Upper lobe of left lung (tissue), 6 donors: ENCODE data around the gene ZSCAN18. TPM values are rescaled to one million over a fixed set of nuclear protein-coding genes. Genes with fewer than 3 reads are reported as not detected.

ENCODE experiments used
- ATAC-seq, 2 donors: fragments of 200-7000 bp; cut with Tn5 transposase; one replicate each; pipeline ENCODE4 v1.9.1; 2022; ENCODE audit warnings: mild to moderate bottlenecking in 2 of 2, moderate library complexity in 2 of 2; ENCODE audit not compliant: low FRiP score in 2 of 2
- DNase-seq, 2 donors: peaks; one replicate each; pipeline ENCODE4 v3.0.0-alpha.2; 2019 to 2020
- H3K27ac ChIP-seq, 4 donors: fragments of 200-600 bp; sonication (generic); one replicate each; pipeline ENCODE4 v1.5.1; 2016 to 2019
- H3K27me3 ChIP-seq, 4 donors: fragments of 200-600 bp; sonication (generic); one replicate each; pipeline ENCODE4 v1.5.1; 2017 to 2019
- H3K36me3 ChIP-seq, 4 donors: fragments of 200-600 bp; sonication (generic); one replicate each; pipeline ENCODE4 v1.5.1; 2016 to 2019
- H3K4me1 ChIP-seq, 4 donors: fragments of 200-600 bp; sonication (generic); one replicate each; pipeline ENCODE4 v1.5.1; 2018 to 2019
- H3K4me3 ChIP-seq, 4 donors: fragments of 200-600 bp; sonication (generic); one replicate each; pipeline ENCODE4 v1.5.1; 2017 to 2019; ENCODE audit warnings: mild to moderate bottlenecking in 2 of 4, moderate library complexity in 1 of 4
- H3K9me3 ChIP-seq, 4 donors: fragments of 200-600 bp; sonication (generic); one replicate each; pipeline ENCODE4 v1.5.1; 2018 to 2019
- EP300 ChIP-seq, 4 donors: sonication (generic); formaldehyde crosslinking; IDR thresholded peaks; one replicate each; pipeline ENCODE4 v1.5.1; 2017; ENCODE audit warnings: antibody characterized with exemption in 4 of 4, control low read depth in 2 of 4
- POLR2A ChIP-seq, 4 donors: fragments of 450-650 bp; IDR thresholded peaks; one replicate each; pipeline ENCODE4 v1.5.1; 2016 to 2017; ENCODE audit warnings: antibody characterized with exemption in 4 of 4, mild to moderate bottlenecking in 2 of 4
- POLR2AphosphoS5 ChIP-seq, 2 donors: sonication (generic); formaldehyde crosslinking; IDR thresholded peaks; one replicate each; pipeline ENCODE4 v1.5.1; 2017; ENCODE audit warnings: antibody characterized with exemption in 2 of 2
- WGBS, 2 donors: methylation state at CpG; one replicate each; pipeline ENCODE4 v1.1.5; 2017 to 2018; 5-methylcytosine and 5-hydroxymethylcytosine counted together
- total RNA-seq, 6 donors: library from RNA; depleted of rRNA in 4 of 6; stranded (reverse); fragments of >200 nt in 4 of 6; gene quantifications; one replicate each; pipeline versions ENCODE4 v1.1.0 to v1.2.1, GENCODE V29; 2016 to 2021
- TF ChIP-seq, protein P1 (sequence below), 6 experiments: fragments of 450-650 bp in 4 of 6; fragments of 200-600 bp in 2 of 6; sonication (generic) in 2 of 6; IDR thresholded peaks; one replicate each; pipeline ENCODE4 v1.5.1; 2016 to 2019; ENCODE audit warnings: antibody characterized with exemption in 6 of 6
- donor health status: DM: no; HTN: no; CAD: no; lungs with moderate emphysema.
- donor health status: DM: no; HTN: yes; CAD: no; lungs with severe emphysema.

Gene ZSCAN18
- total RNA-seq, 6 donors from 2014 or later = 30.6 to 116 (median 74.1) TPM

GRCh38 chr19:58042495-58043340 lies 55.3 kb downstream of the ZSCAN18 start:
- TF ChIP-seq EP300 (IDR thresholded peaks at IDR 0.05) = no peak
- TF ChIP-seq, protein P1, sequence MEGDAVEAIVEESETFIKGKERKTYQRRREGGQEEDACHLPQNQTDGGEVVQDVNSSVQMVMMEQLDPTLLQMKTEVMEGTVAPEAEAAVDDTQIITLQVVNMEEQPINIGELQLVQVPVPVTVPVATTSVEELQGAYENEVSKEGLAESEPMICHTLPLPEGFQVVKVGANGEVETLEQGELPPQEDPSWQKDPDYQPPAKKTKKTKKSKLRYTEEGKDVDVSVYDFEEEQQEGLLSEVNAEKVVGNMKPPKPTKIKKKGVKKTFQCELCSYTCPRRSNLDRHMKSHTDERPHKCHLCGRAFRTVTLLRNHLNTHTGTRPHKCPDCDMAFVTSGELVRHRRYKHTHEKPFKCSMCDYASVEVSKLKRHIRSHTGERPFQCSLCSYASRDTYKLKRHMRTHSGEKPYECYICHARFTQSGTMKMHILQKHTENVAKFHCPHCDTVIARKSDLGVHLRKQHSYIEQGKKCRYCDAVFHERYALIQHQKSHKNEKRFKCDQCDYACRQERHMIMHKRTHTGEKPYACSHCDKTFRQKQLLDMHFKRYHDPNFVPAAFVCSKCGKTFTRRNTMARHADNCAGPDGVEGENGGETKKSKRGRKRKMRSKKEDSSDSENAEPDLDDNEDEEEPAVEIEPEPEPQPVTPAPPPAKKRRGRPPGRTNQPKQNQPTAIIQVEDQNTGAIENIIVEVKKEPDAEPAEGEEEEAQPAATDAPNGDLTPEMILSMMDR (IDR thresholded peaks at IDR 0.05) = peak in 1 of 6 experiments; percentile 29
- TF ChIP-seq POLR2AphosphoS5 (IDR thresholded peaks at IDR 0.05) = no peak
- ATAC-seq = no peak
- H3K9me3 ChIP-seq = peaks cover 14 to 94% (median 68%) of the 10 kb centered on the region in 4 donors

DNA sequence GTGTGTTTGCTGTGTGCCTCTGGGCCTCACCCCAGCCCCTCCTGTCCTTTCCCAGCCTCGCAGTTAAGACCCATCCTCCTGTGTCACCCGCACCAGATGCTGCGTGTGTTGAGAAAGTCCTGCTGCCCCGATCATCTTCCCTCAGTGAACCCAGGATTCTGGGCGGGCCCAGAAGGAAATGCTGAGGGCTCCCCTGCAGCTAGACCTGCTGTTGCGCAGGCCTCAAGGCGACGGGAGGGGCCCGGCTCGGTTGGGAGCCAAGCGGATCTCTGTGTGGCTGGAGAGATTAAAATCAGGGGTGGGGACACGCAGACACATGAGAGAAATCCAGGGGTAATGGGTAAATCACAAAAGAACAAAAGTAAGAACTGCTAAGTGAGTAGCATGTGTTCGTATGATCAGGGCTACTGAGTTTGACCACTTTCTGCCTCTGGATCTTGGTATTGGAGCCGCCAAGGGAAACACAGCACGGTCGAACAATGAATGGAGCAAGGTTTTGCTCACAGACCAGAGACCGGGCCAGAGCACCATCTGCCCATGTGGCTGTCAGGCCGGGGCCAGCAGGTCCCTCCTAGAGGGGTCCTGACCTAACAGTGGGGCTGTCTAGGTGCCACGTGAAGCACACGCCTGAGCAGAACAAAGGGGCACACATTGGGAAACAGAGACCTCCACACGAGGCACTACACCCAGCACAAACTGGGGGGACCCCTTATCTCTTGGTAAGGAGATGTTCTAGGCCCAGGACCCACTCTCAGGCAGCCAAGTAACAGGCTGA lies 57.1 kb downstream of the ZSCAN18 start:
- Histone ChIP-seq H3K4me3 (no peak overlapping the region), H3K4me1 (no peaks in the 10 kb centered on the region), H3K27ac (no peak overlapping the region), H3K9me3 (peaks cover 14 to 92% (median 57%) of the 10 kb centered on the region in 4 donors), H3K27me3 (no peaks in the 10 kb centered on the region), H3K36me3 (no peaks in the 10 kb centered on the region)
- ATAC-seq = no peak
- 84 to 88% methylated on average over 18 to 21 of the region's 21 CpGs for whole genome bisulfite sequencing, 2 donors
- TF ChIP-seq POLR2A (IDR thresholded peaks at IDR 0.05) (no peak), POLR2AphosphoS5 (IDR thresholded peaks at IDR 0.05) (no peak), EP300 (IDR thresholded peaks at IDR 0.05) (no peak)
- TF ChIP-seq, protein P1 (IDR thresholded peaks at IDR 0.05) = no peak
- peak in 1 of 2 donors; percentile 39 for DNase-seq

More at GRCh38 chr19:58042495-58043340, 55.3 kb downstream of the ZSCAN18 start:
- Histone ChIP-seq H3K4me1 (no peaks in the 10 kb centered on the region), H3K4me3 (no peak overlapping the region), H3K27ac (no peak overlapping the region), H3K27me3 (no peaks in the 10 kb centered on the region), H3K36me3 (no peaks in the 10 kb centered on the region)
- DNase-seq = peak in 1 of 2 donors; percentile 66
- 49 to 60% methylated on average over 31 to 51 of the region's 54 CpGs for WGBS, 2 donors

- Histone ChIP-seq H3K9me3 (peaks cover 14 to 90% (median 53%) of the 10 kb centered on the region in 4 donors), H3K4me1 (peaks cover 0 to 4% (median 1%) of the 10 kb centered on the region in 4 donors), H3K36me3 (no peaks in the 10 kb centered on the region), H3K4me3 (no peak overlapping the region), H3K27ac (no peak overlapping the region), H3K27me3 (peaks cover 0 to 7% (median 3%) of the 10 kb centered on the region in 4 donors)
- 14 to 20% methylated on average over 8 of the region's 8 CpGs for WGBS, 2 donors
- TF ChIP-seq, protein P1 (IDR thresholded peaks at IDR 0.05) = no peak
- TF ChIP-seq POLR2AphosphoS5 (IDR thresholded peaks at IDR 0.05) (no peak), EP300 (IDR thresholded peaks at IDR 0.05) (no peak), POLR2A (IDR thresholded peaks at IDR 0.05) (no peak)
- no peak for ATAC-seq
- peak in 1 of 2 donors; percentile 47 for DNase-seq
Measured at GRCh38 chr19:58038688-58039204, 59.3 kb downstream of the ZSCAN18 start.

DNA sequence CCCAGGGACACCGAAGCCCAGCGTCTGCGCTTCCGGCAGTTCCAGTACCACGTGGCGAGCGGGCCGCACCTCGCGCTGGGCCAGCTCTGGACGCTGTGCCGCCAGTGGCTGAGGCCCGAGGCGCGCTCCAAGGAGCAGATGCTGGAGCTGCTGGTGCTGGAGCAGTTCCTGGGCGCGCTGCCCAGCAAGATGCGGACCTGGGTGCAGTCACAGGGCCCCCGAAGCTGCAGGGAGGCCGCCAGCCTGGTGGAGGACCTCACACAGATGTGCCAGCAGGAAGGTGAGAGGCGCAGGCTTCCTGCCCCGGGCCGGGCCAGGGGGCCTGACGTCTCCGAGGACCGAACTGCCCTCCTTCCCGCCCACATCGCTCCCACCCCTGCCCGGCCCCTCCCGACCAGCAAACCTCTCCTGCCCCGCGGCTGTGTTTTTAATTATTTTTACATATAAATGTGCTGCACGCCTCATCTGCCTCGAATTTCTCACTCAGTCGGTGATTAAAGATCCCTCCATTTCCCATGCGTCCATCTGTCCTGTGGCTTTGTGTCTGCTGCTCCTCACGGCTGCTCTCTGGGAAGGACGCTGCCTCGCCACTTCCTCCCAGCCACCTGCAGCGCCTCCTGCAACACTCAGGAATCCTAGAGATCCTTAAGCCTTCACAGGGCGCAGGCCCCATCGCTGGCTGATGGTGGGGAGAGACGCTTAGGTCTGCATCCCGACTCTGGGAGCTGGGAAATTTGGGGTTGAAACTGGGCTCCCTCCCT lies 59.9 kb downstream of the ZSCAN18 start:
- H3K4me3 ChIP-seq = no peak overlapping the region
- H3K4me1 ChIP-seq = peaks cover 0 to 4% (median 1%) of the 10 kb centered on the region in 4 donors
- peaks cover 0 to 13% (median 3%) of the 10 kb centered on the region in 4 donors for H3K27me3 ChIP-seq
- TF ChIP-seq POLR2AphosphoS5 (IDR thresholded peaks at IDR 0.05) (no peak), POLR2A (IDR thresholded peaks at IDR 0.05) (no peak), EP300 (IDR thresholded peaks at IDR 0.05) (no peak)
- TF ChIP-seq, protein P1 (IDR thresholded peaks at IDR 0.05) = no peak
- peak in 1 of 2 donors; percentile 79 for DNase-seq
- whole genome bisulfite sequencing, 2 donors = 10 to 23% methylated on average over 17 to 23 of the region's 44 CpGs
- ATAC-seq = no peak
- peaks cover 13 to 90% (median 55%) of the 10 kb centered on the region in 4 donors for H3K9me3 ChIP-seq
- no peak overlapping the region for H3K27ac ChIP-seq
- no peaks in the 10 kb centered on the region for H3K36me3 ChIP-seq
